Loucy (cell line): Measurements from ENCODE around the gene BICD2.

Experiments used
- EZH2phosphoT487 ChIP-seq: fragments of 200-600 bp; IDR thresholded peaks from 2 replicates; pipeline ENCODE4 v1.6.1; 2018; ENCODE audit warnings: antibody characterized with exemption, mild to moderate bottlenecking, moderate library complexity, borderline replicate concordance
- TF ChIP-seq, protein P1 (sequence below): fragments of 200-600 bp; sonication (generic); conservative IDR thresholded peaks from 2 replicates; pipeline ENCODE4 v1.5.1; 2014; ENCODE audit warnings: mild to moderate bottlenecking, antibody characterized with exemption, low read length

DNA sequence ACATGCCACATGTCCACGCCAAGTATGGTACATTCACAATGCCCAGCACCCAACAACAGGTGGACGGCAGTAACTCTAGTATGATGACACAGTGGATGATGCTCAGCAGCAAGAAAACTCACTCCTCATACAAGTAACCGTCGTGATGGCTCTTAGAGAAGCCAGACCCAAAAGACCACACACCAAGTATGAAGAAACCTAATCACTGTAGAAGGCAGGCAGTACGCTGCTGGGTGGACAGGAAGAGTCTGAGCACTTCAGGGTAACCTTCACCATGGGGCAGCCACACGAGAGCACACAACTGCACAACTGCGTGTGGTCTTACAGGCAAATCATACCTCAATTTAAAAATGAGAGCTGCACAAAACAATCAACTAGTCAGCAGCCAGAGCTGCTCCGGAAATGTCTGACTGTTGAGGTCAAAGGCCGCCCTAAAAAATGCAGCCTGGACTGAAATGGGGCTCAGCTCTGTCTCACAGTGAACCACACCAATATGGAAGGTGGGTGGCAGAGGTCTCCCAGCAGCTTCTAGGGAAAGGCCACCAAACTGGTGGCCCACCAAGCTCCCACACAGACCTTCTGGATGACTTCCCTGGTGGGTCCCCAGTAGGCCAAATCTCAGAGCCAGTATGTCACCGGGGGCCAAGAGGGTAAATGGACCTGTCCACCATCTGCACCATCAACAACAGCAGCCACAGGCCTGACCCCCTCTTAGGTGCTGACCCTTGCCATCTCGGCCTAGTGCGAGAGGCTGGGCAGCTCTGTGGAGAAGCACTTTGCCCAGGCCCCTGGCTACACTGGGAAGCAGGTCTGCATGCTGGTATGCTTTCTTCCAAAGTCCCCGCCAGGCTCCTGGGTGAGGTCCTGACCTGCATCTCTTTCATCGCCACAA, 17.8 kb downstream of the BICD2 start:
- TF ChIP-seq, protein P1, sequence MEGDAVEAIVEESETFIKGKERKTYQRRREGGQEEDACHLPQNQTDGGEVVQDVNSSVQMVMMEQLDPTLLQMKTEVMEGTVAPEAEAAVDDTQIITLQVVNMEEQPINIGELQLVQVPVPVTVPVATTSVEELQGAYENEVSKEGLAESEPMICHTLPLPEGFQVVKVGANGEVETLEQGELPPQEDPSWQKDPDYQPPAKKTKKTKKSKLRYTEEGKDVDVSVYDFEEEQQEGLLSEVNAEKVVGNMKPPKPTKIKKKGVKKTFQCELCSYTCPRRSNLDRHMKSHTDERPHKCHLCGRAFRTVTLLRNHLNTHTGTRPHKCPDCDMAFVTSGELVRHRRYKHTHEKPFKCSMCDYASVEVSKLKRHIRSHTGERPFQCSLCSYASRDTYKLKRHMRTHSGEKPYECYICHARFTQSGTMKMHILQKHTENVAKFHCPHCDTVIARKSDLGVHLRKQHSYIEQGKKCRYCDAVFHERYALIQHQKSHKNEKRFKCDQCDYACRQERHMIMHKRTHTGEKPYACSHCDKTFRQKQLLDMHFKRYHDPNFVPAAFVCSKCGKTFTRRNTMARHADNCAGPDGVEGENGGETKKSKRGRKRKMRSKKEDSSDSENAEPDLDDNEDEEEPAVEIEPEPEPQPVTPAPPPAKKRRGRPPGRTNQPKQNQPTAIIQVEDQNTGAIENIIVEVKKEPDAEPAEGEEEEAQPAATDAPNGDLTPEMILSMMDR, result no peak
- TF ChIP-seq EZH2phosphoT487, result no peak
